GM12864 (cell line): ENCODE measurements around the gene ESPNL.

ENCODE experiments used
- DNase-seq: peaks from one replicate; pipeline ENCODE4 v3.0.0-alpha.2; 2011; ENCODE audit warnings: low read depth
- H3K4me3 ChIP-seq: 2 replicates; pipeline ENCODE4 v1.5.1; 2011; ENCODE audit warnings: mild to moderate bottlenecking, low read depth, low read length, control low read depth
- TF ChIP-seq, protein P1 (sequence below): IDR thresholded peaks from 2 replicates; pipeline ENCODE4 v1.5.1; 2011; ENCODE audit warnings: low read depth, mild to moderate bottlenecking, moderate library complexity, low read length, control low read depth, inconsistent platforms; ENCODE audit errors: missing control alignments

The ESPNL gene

DNA sequence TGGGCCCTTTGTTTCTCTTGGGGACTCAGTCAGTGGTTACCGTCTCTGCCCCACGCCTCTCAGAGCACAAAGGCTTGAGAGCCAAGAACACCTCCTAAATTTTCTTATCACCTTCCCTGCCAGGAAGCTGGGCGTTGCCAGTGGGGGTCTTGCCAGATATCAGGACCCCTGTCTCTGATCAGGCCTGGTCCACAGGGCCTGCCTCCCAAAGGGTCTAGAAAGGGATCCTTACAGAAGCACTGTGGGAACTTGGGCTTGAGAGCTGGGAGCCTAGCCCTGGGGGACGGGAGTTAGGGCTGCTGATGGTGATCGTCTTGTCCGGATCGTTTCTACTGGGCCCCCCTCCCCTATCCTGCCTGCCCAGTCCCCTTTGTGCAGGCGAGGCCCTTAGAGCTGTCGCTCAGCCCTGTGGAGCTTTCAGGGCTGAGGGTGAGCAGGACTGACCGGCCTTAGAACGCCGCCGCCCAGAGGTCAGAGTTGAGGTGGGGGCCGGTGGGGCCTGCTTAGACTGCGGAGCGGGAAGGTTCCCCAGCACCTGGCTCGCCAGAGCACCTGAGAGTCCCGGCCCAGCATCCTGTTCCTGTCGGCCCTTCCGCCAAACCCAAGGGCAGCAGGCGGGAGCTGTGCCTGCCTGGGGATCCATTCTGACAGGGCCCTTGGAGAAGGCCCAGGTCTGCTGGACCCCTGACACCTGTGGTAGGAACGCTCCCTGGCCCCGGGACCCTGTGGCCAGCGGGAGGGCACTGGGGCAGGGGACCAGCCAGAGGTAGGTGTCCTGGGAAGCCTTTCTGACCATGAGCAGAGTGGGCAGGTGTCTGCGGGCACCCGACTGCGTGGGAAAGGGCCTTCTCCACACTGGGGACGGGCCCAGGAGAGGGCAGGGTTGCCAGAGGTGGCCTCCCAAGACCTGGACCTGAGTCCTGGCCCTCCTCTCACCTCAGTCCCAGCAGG lies 956 bp downstream of the ESPNL start:
- no peak overlapping the region for H3K4me3 ChIP-seq
- DNase-seq = no peak
- TF ChIP-seq, protein P1, sequence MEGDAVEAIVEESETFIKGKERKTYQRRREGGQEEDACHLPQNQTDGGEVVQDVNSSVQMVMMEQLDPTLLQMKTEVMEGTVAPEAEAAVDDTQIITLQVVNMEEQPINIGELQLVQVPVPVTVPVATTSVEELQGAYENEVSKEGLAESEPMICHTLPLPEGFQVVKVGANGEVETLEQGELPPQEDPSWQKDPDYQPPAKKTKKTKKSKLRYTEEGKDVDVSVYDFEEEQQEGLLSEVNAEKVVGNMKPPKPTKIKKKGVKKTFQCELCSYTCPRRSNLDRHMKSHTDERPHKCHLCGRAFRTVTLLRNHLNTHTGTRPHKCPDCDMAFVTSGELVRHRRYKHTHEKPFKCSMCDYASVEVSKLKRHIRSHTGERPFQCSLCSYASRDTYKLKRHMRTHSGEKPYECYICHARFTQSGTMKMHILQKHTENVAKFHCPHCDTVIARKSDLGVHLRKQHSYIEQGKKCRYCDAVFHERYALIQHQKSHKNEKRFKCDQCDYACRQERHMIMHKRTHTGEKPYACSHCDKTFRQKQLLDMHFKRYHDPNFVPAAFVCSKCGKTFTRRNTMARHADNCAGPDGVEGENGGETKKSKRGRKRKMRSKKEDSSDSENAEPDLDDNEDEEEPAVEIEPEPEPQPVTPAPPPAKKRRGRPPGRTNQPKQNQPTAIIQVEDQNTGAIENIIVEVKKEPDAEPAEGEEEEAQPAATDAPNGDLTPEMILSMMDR = no peak

DNA sequence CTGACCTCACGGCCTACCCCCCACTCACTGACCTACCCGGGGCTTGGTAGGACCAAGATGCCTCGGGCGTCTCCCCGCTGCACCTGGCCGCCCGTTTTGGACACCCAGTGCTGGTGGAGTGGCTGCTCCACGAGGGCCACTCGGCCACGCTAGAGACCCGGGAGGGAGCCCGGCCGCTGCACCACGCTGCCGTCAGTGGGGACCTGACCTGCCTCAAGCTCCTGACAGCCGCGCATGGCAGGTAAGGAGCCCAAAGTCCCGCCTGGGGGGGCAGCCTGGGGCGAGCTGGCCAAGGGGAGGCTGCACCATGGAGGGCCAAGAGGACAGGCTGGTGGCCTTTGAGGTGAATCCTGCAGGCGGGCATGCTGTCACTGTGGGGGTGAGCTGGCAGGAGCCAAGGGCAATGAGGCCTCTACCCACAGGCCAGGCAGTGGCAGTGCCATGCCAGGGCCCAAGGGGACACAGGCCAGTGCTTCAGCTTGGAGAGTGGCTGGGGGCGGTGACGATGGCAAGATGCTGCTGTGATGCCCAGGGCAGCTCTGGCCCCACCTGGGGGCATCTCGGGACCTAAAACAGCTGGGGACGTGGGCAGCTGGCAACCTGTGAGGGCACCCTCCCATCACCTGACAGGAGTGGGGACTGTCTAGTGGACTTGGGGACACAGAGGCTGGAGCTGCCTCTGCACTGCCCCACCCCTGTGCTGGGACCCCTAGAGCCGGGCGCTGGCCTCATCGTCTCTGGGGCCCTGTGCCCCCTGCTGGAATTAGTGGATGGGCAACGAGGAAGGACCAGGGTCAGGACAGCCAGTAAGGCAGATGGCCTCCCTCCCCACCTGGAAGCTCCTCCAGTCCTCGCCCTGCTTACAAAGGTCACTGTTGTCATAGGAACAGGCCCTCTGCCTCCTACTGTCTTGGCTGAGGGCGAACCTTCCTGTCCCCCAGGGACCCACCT lies 2.0 kb downstream of the ESPNL start:
- no peak for DNase-seq
- TF ChIP-seq, protein P1 = no peak

GRCh38 chr2:238102865-238103264 lies 2.7 kb downstream of the ESPNL start:
- TF ChIP-seq, protein P1 = no peak
- no peak for DNase-seq

More for the DNA sequence above, 2.0 kb downstream of the ESPNL start:
- H3K4me3 ChIP-seq = no peak overlapping the region

GRCh38 chr2:238103465-238104225 lies 3.5 kb downstream of the ESPNL start:
- no peak overlapping the region for H3K4me3 ChIP-seq
- TF ChIP-seq, protein P1 = no peak
- DNase-seq = no peak

More at GRCh38 chr2:238102865-238103264, 2.7 kb downstream of the ESPNL start:
- H3K4me3 ChIP-seq = no peak overlapping the region

- DNase-seq = no peak
- TF ChIP-seq, protein P1 = no peak
- no peak overlapping the region for H3K4me3 ChIP-seq
These were observed 4.1 kb downstream of the ESPNL start for GRCh38 chr2:238104226-238104690.
